Stomach (tissue), 9 donors: Measurements from ENCODE around the gene IQGAP2. TPM values are rescaled to one million over a fixed set of nuclear protein-coding genes. Genes with fewer than 3 reads are reported as not detected.

Source experiments
- DNase-seq, 2 donors: peaks; one replicate each; pipeline versions ENCODE4 v3.0.0 to v3.0.0-alpha.2; 2013 to 2019
- H3K27ac ChIP-seq, 5 donors: fragments of 200-600 bp in 4 of 5; sonication (generic) in 4 of 5; one replicate each; pipeline ENCODE4 v1.5.1; 2013 to 2019; ENCODE audit warnings: mild to moderate bottlenecking in 1 of 5, moderate library complexity in 1 of 5
- H3K27me3 ChIP-seq, 3 donors: fragments of 200-600 bp; sonication (generic); one replicate each; pipeline ENCODE4 v1.5.1; 2017 to 2019; ENCODE audit warnings: mixed run types in 1 of 3
- H3K36me3 ChIP-seq, 4 donors: fragments of 200-600 bp; sonication (generic); 1 replicate in 3 of 4; 2 replicates in 1 of 4; pipeline ENCODE4 v1.5.1; 2016 to 2019
- H3K4me1 ChIP-seq, 4 donors: fragments of 200-600 bp; sonication (generic); one replicate each; pipeline ENCODE4 v1.5.1; 2016 to 2019
- H3K4me3 ChIP-seq, 4 donors: fragments of 200-600 bp; sonication (generic) in 3 of 4; one replicate each; pipeline ENCODE4 v1.5.1; 2016 to 2019; ENCODE audit warnings: mild to moderate bottlenecking in 1 of 4
- H3K9me3 ChIP-seq, 4 donors: fragments of 200-600 bp; sonication (generic); one replicate each; pipeline ENCODE4 v1.5.1; 2016 to 2019
- CTCF ChIP-seq, 7 experiments: fragments of 450-650 bp in 4 of 7; fragments of 200-600 bp in 3 of 7; sonication (generic) in 3 of 7; IDR thresholded peaks; one replicate each; pipeline ENCODE4 v1.5.1; 2016 to 2019; ENCODE audit warnings: antibody characterized with exemption in 7 of 7, control low read depth in 2 of 7, mild to moderate bottlenecking in 1 of 7
- EP300 ChIP-seq: sonication (generic); formaldehyde crosslinking; IDR thresholded peaks from one replicate; pipeline ENCODE4 v1.6.1; 2017; ENCODE audit warnings: antibody characterized with exemption
- POLR2A ChIP-seq, 4 donors: fragments of 450-650 bp; IDR thresholded peaks; one replicate each; pipeline ENCODE4 v1.6.1; 2016; ENCODE audit warnings: antibody characterized with exemption in 4 of 4, control low read depth in 2 of 4, mild to moderate bottlenecking in 1 of 4, moderate library complexity in 1 of 4
- POLR2AphosphoS5 ChIP-seq, 3 donors: sonication (generic); formaldehyde crosslinking; IDR thresholded peaks; one replicate each; pipeline ENCODE4 v1.6.1; 2016; ENCODE audit warnings: antibody characterized with exemption in 3 of 3
- WGBS, 5 donors: extraction: QIAGEN DNeasy Blood & Tissue Kit in 3 of 5; methylation state at CpG; one replicate each; pipeline versions ENCODE4 v1.1.5 to v1.1.7; 2013 to 2018; 5-methylcytosine and 5-hydroxymethylcytosine counted together
- intact Hi-C: fragments of 100-400 bp; cut with DNase I; formaldehyde crosslinking; loops from one replicate; pipeline ENCODE4 v1.15.1; 2023; ENCODE audit warnings: low total_unique reads
- polyA plus RNA-seq, 3 donors: library from polyadenylated mRNA; stranded (reverse); fragments of 200-250 nt; gene quantifications; one replicate each; pipeline ENCODE4 v1.2.3, GENCODE V29; 2013
- total RNA-seq, 5 donors: library from RNA; depleted of rRNA; stranded (reverse); fragments of >200 nt; gene quantifications; one replicate each; pipeline versions ENCODE4 v1.1.0 to v1.2.3, GENCODE V29; 2014 to 2016
- donor health status: healthy with polysubstance abuse.
- donor health status: Bipolar disorder and iron deficiency.
- donor health status: healthy.

IQGAP2 gene
- total and polyA plus RNA-seq, 8 donors = 11.5 to 122 (median 42.1) TPM

- no peak for DNase-seq
- H3K9me3 ChIP-seq = no peaks in the 10 kb centered on the region
- no peak overlapping the region for H3K27ac ChIP-seq
- no peaks in the 10 kb centered on the region for H3K36me3 ChIP-seq
- no peak overlapping the region for H3K4me3 ChIP-seq
- 92 to 99% (median 96%) methylated on average over 3 of the region's 3 CpGs for WGBS, 5 donors
- intact Hi-C loops = no loop called here
- TF ChIP-seq POLR2A (IDR thresholded peaks at IDR 0.05) (no peak), EP300 (no peak), CTCF (IDR thresholded peaks at IDR 0.05) (no peak), POLR2AphosphoS5 (IDR thresholded peaks at IDR 0.05) (no peak)
- H3K27me3 ChIP-seq = no peaks in the 10 kb centered on the region
- H3K4me1 ChIP-seq = peaks cover 15 to 45% (median 17%) of the 10 kb centered on the region in 4 donors
Observed at GRCh38 chr5:76532052-76532451, 129.0 kb downstream of the IQGAP2 start.

DNA sequence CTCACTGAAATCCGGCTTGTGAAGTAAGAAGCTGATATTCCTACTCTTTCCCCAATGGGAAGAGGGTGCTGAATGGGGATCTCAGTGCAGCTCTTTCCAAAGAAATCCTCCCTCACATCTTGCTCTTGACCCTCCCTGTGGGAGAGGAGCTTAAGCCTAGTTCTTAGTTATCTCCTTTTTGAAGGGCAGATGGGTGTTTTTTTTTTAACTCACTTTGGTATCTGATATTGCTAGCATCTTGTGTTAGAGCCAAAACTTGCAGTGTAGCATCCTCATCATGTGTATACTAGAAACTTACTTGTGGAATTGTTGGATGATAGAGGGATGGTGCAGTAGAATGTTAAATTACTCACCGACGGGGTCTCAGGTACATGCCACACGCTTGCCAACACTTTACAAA is 129.9 kb downstream of the IQGAP2 start:
- Histone ChIP-seq H3K9me3 (no peaks in the 10 kb centered on the region), H3K4me1 (peaks cover 15 to 45% (median 23%) of the 10 kb centered on the region in 4 donors), H3K27me3 (no peaks in the 10 kb centered on the region), H3K27ac (no peak overlapping the region), H3K36me3 (no peaks in the 10 kb centered on the region), H3K4me3 (no peak overlapping the region)
- no peak for TF ChIP-seq CTCF (IDR thresholded peaks at IDR 0.05)
- TF ChIP-seq EP300 = no peak
- TF ChIP-seq POLR2A (IDR thresholded peaks at IDR 0.05) = no peak
- no peak for TF ChIP-seq POLR2AphosphoS5 (IDR thresholded peaks at IDR 0.05)
- intact Hi-C loops = no loop called here
- DNase-seq = no peak
- WGBS, 5 donors = 94 to 99% (median 97%) methylated on average over 4 of the region's 4 CpGs

GRCh38 chr5:76535577-76535976 is 132.5 kb downstream of the IQGAP2 start:
- no peak for DNase-seq
- H3K9me3 ChIP-seq = no peaks in the 10 kb centered on the region
- peaks cover 24 to 53% (median 40%) of the 10 kb centered on the region in 4 donors for H3K4me1 ChIP-seq
- H3K27me3 ChIP-seq = no peaks in the 10 kb centered on the region
- H3K36me3 ChIP-seq = no peaks in the 10 kb centered on the region
- TF ChIP-seq EP300 (no peak), POLR2A (IDR thresholded peaks at IDR 0.05) (no peak), CTCF (IDR thresholded peaks at IDR 0.05) (no peak), POLR2AphosphoS5 (IDR thresholded peaks at IDR 0.05) (no peak)
- H3K4me3 ChIP-seq = no peak overlapping the region
- intact Hi-C loops = no loop called here
- 54 to 72% (median 65%) methylated on average over 4 of the region's 4 CpGs for WGBS, 5 donors
- peak overlapping the region; percentile 7 to 75 (median 33) for H3K27ac ChIP-seq

GRCh38 chr5:76537073-76537543 is 134.0 kb downstream of the IQGAP2 start:
- Histone ChIP-seq H3K4me3 (no peak overlapping the region), H3K27ac (peak overlapping the region in 4 of 5 donors; percentile 63 to 75 (median 71)), H3K4me1 (peaks cover 33 to 62% (median 45%) of the 10 kb centered on the region in 4 donors), H3K9me3 (no peaks in the 10 kb centered on the region), H3K27me3 (no peaks in the 10 kb centered on the region), H3K36me3 (no peaks in the 10 kb centered on the region)
- DNase-seq = peak in 1 of 2 donors; percentile 74
- intact Hi-C loops = no loop called here
- WGBS, 5 donors = 25 to 39% (median 32%) methylated on average over 3 of the region's 3 CpGs
- TF ChIP-seq POLR2A (IDR thresholded peaks at IDR 0.05) = no peak
- peak in 2 of 3 donors; percentile 12 to 46 for TF ChIP-seq POLR2AphosphoS5 (IDR thresholded peaks at IDR 0.05)
- no peak for TF ChIP-seq EP300
- TF ChIP-seq CTCF (IDR thresholded peaks at IDR 0.05) = no peak
